ENCODE measurements around the gene SORCS1.
A peak's percentile ranks its signal among the peaks of the same experiment; 100 is the strongest.

SORCS1 gene

DNA sequence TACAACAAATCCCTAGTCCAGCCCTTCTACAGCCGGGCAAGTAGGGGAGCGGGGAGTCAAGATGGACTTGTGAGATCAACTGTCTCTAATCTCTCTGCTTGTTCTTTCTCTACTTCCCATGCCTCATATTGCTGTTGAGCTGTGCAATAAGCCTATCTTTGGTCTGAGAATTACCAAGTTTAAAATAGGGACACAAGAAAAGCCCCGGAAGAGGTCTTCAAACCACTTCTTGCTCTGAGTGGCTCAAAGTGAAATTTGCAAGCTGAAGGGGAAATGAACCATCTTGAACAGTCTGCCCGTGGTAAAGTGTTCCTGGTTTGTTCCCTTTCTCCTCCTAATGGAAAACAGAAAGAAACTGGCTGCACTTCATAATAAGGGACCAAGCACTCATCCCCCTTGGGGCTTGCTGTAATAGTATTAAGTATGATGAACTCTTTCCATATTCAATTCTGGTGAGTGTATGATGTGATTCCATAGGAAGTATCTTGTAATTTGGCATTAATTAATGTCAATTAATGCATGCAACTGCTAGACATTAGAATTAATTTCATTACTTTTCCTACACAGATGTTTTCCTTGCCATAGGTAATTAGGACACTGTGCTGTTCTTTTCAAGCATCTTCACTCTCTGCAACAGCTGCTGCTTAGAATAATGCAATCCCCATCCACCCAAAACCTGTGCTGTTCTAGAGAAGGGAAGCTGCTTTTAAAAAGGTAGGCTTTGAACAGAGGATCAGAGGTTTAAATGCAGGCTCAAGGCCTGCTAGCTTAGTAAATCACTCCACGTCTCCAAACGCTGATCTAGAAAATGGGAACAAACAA is 449.6 kb downstream of the SORCS1 start:
- no peak for DNase-seq

DNA sequence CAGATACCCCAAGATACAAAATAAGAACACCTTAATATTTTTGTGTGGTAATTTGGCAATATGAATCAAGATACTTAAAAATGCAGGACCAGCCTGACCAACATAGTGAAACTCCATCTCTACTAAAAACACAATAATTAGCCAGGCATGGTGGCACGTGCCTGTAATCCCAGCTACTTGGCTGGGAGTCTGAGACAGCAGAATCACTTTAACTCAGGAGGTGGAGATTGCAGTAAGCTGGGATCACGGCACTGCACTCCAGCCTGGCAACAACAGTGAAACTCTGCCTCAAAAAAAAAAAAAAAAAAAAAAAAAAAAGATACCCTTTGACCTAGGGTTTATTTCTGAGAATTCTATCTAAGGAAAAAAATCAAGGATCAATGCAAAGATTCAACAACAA is 450.7 kb downstream of the SORCS1 start:
- DNase-seq, result no peak

DNA sequence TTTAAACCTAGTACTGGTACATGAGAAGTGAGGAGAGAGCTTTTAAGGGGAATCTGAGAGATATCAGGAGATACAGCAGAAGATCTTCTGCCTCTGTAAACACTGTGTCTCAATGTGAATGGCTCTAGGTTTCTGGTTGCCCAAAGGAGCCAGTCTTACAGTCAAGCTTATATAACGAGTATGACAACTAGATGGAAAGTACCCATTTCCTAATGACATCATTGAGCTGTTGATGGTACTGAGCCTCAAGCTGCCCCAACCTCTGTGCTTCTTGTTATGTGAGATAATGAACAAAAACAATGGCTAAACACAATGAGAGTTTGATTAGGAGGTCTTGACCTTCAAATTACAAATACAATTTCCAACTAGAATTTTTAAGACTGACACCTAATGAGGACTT is 451.5 kb downstream of the SORCS1 start:
- DNase-seq, result no peak

DNA sequence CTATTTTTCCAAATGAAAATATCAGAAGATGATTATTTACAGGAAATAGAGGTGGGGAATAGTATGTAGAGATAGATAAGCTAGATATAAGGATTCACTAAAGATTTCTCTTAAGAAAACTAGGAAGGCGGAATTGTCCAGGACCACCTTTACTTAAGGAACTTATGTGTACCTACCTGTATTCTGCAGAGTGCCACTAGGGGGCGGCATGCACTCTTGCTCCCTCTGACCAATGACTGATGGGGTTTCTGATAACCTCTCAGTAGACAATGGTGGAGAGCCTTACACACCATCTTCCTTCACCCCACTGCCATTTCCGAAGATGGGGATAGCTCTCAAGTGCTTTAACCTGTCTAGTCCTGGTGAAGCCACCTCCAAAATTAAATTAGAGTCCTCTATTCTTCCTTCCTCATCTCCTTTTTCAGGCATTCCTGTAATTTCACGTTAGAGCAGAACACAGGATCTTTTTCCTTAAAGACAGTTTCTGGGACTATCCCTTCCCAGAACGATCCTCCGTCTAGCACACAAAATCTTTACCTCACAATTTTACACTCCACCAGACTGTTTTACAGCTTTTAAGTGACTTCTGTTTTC is 453.1 kb downstream of the SORCS1 start:
- DNase-seq, result no peak

DNA sequence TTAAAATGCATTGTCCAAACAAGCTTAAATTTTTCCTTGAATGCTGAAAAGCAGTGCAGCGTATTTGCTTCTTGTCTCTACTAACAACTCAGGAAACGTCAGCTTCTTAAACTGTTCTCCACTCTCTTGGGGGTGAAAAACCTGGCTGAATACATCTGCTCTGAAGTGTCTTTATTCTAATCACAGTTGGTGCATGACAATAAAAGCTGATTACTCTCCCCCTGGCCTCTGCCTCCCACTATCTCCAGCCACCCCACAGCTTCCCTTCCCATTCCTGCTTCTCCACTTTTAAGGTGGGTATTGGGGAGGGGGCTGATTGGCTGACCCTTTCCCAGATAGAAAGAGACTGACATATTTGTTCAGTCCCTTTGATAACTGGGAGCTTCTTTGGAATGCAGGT is 456.0 kb downstream of the SORCS1 start:
- DNase-seq, result no peak

DNA sequence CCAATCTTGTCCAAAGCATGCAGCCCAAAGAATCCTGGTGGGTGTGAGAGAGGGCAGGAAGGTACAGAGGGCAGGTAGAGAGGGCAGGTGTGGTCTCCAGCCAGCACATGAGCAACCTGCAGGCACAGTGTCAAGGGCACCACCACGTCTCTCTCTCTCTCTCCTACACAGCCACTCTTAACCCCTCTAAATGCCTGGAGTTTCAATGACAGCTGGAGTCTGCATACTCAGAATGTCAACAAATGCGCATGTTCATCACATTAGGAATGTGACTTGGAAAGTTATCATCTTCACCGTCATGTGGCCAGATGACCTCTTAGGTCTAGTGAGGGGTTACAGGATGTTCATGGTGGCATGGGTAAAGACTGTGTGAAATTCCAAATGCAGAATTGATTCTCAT is 456.8 kb downstream of the SORCS1 start:
- DNase-seq, result no peak

DNA sequence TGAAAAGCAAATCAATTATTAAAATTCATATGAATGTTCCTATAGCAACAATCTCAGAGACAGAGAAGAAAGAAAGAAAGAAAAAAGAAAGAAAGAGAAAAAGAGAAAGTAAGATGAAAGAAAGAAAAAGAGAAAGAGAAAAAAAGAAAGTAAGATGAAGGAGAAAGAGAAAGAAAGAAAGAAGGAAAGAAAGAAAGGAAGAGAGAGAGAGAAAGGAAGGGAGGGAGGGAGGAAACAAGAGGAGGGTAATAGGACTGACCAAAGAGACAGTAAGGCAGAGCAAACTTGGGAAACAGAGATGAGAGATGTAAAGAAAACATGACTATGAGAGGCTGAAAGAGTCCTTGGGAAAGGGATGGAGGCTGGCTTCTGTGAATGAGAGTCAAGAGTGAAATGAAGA is 458.4 kb downstream of the SORCS1 start:
- DNase-seq, result no peak

DNA sequence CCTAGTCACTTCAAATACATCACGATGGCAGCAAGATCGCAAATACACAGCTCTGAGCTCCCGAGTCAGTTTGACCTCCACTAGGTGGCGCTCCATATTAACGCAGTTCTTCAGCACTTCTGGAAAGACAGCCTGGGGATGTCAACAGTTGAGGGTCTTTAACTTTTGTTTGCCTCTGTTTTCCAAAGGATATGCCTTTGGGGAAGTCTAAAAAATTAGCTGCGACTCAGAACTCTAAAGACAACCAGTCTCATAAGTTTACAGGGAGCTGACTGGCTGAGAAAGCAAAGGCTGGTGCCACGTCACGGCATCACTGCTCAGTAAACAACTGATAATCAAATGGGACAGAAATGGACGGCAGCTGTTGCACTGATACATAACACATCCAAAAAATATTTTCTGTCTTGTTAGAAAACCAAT is 458.8 kb downstream of the SORCS1 start:
- DNase-seq, result peak; percentile 31

DNA sequence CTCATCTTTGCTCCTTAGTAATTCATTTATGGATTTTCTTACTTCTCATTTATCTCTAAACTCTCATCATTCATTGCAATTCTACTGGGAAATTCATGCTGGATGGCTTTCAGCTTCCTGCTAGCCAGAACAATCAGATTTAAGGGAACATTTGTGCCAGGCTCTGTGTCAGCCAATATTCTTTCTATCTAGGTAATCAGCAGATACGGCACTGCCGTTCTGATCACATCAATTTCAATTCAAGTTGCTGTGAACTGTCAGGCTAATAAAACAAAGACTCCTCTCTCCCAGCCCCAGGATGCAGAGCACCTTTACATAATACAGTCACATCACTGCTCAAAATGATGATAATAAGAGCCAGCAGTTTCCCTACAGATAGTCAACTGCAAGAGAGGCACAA is 468.3 kb downstream of the SORCS1 start:
- no peak for DNase-seq

DNA sequence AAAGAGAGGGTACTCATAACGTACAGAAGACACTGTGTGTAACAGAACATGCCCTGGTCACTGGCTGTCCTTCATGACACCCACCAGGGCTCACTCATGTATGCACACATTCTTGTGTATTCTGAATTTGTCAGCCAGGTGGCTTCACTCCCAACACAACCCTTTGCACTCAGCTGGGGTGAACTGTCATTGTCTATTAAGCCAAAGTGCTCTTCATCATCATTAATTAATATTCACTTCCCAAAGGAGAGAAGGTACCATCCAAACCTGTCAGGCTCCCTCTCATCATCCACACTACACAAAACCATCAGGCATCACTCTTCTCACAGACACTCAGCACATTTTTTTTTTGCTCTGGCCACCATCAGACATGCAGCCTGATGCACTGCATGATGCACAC is 469.8 kb downstream of the SORCS1 start:
- DNase-seq, result no peak

DNA sequence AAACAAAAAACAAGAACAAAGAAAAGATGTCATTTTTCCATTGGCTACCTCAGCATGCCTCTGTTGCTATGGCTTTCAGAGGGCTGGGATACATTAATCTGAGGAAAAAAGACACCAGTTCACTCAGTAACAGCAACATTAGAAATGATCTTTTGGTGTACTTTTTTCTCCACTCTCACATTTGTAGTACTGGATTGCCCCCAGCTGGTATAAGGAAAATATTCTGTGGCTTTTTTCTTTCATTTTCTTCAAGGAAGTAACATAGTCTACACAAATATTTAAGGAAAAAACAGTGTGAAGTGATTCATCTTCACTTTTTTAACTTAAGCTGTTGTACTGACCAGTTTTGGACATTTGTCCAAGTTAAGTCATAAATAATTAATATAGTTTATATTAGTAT is 482.3 kb downstream of the SORCS1 start:
- DNase-seq, result no peak

DNA sequence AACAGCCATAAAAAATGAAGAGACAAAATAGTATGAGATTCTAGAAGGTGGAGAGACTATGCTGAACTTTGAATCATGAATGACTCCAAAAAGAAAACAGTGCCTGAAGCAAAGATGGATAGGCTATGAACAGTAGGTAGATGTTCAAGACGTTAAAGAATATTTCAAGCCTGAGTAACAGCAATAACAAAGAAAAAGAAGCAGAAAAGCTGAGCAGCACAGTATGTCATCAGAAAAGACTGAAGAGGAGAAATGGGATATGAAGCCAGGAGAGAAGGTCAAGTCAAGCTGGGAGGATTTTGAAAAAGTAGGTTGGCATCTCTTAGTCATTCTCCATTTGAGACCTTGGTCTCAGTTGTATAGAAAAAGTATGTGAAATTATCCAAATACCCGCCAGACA is 484.4 kb downstream of the SORCS1 start:
- DNase-seq, result no peak

DNA sequence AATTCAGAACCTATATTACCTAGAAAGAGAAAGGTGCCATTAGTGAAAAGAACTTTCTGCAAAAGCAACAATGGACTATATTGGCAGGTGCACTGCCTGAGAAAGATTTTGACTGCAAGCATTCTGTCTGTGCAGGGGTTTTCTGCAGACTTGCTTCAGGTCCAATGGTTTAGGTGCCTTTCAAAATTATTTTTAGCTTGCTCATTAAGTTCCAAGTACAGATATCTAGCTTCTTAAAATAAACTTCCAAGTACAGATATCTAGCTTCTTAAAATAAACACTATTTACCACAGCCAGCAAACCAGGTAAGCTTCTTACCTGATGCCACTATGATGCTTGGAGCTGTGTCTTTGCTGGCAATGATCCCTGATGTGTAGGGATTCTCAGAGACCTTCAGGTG is 485.2 kb downstream of the SORCS1 start:
- DNase-seq, result no peak

DNA sequence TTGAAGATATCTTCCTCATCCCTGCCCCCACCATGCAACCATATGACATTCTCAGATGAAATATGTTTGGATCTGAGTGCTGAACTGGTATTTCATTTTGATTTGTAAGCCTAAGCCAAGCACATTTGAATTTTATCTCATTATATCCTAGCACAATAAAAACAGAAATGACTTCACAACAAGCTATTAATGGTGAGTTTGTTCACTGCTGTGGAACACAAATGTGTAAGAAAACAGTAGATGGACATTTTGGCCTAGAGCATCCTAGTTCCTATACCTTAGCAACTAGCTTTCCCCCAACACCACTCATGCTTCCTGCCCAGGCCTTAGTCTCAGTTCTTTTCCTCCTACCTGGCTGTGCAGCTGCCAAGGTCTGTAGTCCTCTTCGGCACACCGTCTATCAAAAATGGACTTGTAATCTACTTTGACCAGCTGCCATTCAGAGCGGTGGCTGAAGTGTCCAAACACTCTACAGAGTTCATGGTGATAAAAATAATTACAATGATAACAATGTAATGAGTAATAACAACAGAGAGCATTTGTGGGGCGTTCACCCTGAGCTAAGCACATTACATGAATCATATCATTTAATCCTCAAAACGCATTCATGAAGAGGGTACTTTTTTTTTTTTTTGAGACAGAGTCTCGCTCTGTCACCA is 491.9 kb downstream of the SORCS1 start:
- no peak for DNase-seq

DNA sequence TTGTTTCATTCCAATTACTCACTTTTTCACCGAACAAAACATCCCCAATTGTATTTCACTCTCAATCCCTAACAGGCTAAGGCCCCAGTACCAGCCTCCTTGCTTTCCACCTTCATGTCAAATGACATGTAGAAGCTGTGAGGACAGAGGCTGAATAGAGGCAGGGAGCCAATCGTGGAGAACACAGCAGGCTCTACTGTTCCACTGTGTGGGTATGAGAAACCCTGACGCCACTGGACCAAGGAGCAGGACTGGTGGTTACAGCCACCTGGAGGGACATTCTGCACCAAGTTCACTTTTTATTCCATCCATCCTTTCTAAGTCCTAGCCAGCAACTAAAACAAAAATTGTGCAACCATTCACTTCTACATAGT is 502.8 kb downstream of the SORCS1 start:
- no peak for DNase-seq

DNA sequence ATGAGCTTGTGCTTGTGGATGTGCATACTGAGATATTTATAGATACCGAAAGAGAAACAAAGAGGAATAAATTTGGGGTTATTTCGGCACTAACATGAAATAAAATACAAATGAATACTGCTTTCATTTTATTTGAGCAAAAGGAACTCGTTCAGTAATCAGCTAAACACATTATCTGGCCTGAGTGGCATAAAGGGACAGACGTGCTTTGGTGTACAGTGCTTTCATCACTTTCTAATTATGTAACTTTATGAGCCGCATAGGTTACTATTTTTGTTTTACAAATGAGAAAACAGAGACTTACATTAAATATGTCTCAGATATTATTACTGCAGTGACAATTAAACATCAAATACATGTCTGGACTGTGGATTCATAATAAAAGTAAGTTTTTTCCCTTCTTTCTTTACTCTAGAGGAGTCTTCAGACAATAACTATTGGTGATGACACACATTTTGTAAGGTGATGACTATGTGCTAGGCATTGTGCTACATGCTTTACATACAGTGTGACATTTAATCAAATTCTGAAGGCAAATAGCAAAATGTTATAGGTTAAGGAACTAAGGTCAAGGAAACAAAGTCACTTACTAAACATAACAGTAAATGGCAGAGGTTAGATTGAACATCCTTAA is 503.3 kb downstream of the SORCS1 start:
- DNase-seq, result no peak

DNA sequence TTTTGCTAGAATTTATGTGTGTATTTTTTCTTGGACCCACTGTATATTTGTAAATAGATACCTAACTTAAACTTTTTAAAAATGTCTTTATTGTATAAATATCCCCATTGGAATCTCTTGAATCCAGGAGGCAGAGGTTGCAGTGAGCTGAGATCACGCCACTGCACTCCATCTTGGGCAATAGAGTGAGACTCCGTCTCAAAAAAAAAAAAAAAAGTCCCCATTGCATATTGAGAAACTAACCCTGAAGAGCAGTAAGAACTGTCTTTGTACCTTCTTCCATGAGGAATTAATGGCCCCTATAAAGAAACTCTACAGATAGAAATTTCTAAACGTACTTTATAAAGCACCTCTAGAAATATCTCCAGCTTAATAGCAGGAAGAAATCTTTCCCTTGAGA is 504.0 kb downstream of the SORCS1 start:
- DNase-seq, result no peak

DNA sequence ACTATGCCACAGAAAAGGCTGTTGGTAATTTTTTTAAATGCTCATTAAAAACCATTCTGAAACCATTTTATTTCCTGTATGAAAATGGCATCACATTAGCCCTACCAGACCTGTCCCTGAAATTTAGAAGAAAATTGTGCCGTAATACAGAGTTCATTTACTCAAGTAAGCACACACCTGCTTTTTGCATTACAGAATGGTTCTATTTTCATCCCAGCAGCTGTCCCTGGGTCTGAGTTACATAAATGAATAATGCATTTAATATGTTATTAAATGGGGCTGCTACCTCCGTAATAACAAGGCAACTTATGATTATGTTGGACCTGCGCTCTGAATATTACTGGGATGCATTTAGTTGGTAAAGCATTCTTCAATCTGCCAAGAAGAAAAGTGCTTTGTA is 508.9 kb downstream of the SORCS1 start:
- DNase-seq, result no peak

DNA sequence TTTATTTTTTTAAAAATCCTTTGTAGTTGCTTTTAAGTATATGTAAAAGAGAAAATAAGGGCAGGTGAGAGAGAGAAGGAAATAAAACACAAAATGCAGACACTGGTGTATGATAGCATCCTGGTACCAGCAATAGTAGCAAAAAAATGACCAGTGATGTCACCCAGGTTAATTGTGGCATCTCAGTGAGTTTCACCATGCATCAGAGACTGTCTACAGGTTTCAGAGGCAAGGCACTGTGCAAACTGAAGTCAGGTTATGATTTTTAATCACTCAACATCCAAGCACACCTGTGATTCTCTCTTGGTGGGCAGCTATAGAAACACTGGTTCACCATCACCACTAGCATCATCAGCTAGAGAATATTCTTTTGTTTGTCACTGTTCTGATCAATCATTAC is 509.3 kb downstream of the SORCS1 start:
- DNase-seq, result no peak

DNA sequence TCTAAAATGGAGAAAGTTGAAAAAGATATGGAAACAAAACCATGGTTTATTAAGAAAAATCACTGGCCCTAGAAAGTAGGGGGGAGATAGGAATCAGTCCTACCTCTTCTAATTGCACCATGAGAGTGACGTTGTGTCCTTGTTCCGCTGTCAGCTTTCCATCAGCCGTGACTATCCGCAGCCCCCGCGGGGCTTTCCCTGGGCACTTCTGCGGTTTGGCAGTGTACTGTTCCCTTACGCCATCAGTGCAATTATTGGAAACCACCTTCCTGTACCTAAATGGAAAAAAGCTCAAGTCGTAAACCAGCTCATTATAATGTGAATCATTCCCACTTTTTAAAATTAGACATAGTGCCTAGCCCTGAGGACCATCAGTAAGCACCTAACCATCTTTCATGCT is 512.2 kb downstream of the SORCS1 start:
- no peak for DNase-seq

DNA sequence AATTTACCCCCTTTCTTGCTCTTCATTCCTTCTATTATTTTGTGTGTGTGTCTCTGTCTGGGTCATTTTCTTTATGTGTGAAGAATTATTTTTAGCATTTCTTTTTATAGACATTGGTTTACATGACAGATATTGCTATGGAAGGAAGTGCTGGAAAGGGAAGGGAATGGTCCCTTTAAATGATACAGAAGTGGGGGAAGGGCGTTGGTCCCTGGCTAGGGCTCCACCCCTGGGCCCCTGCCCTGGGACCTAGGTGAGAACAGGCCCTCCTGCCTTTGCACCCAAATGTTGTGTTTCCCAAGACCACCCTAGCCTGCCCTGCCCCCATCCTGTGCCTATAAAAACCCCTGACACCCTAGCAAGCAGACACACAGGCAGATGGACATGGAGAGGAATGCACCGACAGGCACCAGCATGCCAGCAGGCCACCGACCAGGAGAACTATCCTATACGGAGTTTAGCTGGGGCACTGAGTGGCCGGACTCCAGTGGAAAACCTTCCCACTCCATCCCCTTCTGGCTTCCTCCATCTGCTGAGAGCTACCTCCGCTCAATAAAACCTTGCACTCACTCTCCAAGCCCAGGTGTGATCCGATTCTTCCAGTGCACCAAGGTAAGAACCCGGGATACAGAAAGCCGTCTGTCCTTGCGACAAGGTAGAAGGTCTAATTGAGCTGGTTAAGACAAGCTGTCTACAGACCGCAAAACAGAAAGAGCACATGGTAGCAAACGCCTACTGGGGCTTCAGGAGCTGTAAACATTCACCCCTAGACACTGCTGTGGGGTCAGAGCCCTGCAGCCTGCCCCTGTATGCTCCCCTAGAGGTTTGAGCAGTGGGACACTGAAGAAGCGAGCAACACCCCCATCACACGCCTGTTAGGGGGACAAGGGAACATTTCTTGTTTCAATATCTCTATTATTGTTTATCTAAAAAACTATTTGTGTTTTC is 515.7 kb downstream of the SORCS1 start:
- DNase-seq, result no peak

DNA sequence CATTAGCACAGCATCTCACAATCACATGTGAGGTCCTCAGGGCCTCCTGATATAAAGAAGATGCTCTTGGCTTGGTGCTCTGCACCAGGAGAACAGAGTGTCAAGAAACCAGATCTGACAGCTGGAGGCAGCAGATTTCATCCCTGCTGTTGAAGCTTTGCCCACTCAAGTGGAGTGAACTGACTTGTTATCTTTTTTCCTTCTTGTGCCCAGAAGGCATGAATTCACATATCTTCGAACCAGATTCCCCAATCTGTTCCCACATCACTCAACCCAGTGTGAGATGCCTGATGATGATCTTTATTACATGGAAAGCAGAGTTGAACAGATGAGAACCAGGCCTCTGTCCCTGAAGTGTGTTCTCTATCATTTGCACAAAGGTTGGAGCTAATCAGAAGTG is 521.0 kb downstream of the SORCS1 start:
- no peak for DNase-seq

DNA sequence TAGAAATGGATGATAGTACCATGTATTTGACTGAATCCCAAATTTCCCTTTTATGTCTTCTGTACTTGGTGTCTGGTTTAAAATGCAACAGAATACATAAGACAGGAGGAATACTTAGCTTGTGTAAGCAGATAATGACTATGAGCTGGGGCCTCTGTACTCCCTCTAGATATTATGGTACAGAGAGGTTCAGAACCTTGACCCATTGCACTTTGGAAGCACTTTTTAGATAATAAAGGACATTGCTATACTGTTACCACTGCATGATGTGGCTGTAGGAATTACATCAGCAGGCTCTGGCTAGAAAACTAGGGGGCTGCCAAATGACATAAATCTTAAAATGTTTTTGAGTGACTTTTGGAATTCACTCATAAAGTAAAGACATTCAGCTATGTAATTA is 526.6 kb downstream of the SORCS1 start:
- DNase-seq, result no peak
